CD14-positive monocyte (primary cell): ENCODE data around the gene PSMD12. TPM values are rescaled to one million over a fixed set of nuclear protein-coding genes. Genes with fewer than 3 reads are reported as not detected.
"Not testable (repeated sequence)": the region's sequence is repeated elsewhere in the genome, so short reads cannot be mapped to it uniquely, and the experiment has no call there.

ENCODE experiments used
- DNase-seq, 3 donors: peaks; one replicate each; pipeline ENCODE4 v3.0.0-alpha.2; 2011 to 2022
- H2AFZ ChIP-seq: 2 replicates; pipeline ENCODE4 v1.6.0; 2012; ENCODE audit warnings: mild to moderate bottlenecking, low read depth, low read length, inconsistent platforms; ENCODE audit not compliant: insufficient read depth, poor library complexity, severe bottlenecking
- H3K27ac ChIP-seq, 2 donors: 1 replicate in 1 of 2; 2 replicates in 1 of 2; pipeline ENCODE4 v1.5.1; 2012 to 2013; ENCODE audit warnings: low read length in 2 of 2, control low read depth in 1 of 2, inconsistent platforms in 1 of 2, low read depth in 1 of 2, mild to moderate bottlenecking in 1 of 2
- H3K27me3 ChIP-seq, 2 donors: one replicate each; pipeline versions ENCODE4 v1.6.0 to v1.6.1; 2011 to 2013; ENCODE audit warnings: low read length in 2 of 2; ENCODE audit not compliant: control insufficient read depth in 2 of 2, insufficient read depth in 2 of 2
- H3K36me3 ChIP-seq, 2 donors: replicated peaks in 1 of 2; 1 replicate in 1 of 2; 2 replicates in 1 of 2; pipeline versions ENCODE4 v1.5.1 to v1.6.1; 2012 to 2013; ENCODE audit warnings: low read length in 2 of 2, control low read depth in 1 of 2, inconsistent platforms in 1 of 2, mild to moderate bottlenecking in 1 of 2; ENCODE audit not compliant: insufficient read depth in 2 of 2, control insufficient read depth in 1 of 2
- H3K4me1 ChIP-seq, 2 donors: 1 replicate in 1 of 2; 2 replicates in 1 of 2; pipeline versions ENCODE4 v1.5.1 to v1.6.1; 2012 to 2013; ENCODE audit warnings: low read length in 2 of 2, control low read depth in 1 of 2, inconsistent platforms in 1 of 2, mild to moderate bottlenecking in 1 of 2, moderate library complexity in 1 of 2; ENCODE audit not compliant: insufficient read depth in 2 of 2, control insufficient read depth in 1 of 2
- H3K4me2 ChIP-seq: replicated peaks from 2 replicates; pipeline ENCODE3; 2012; ENCODE audit warnings: low read length, moderate library complexity, mild to moderate bottlenecking; ENCODE audit not compliant: poor library complexity, severe bottlenecking; ENCODE audit errors: extremely low read depth
- H3K4me3 ChIP-seq, 3 experiments: fragments of 200-600 bp in 1 of 3; sonication (generic) in 1 of 3; replicated peaks in 1 of 3; 1 replicate in 2 of 3; 2 replicates in 1 of 3; pipeline ENCODE4 v1.5.1; 2011 to 2013; ENCODE audit warnings: low read length in 3 of 3, mild to moderate bottlenecking in 3 of 3, control low read depth in 2 of 3, low read depth in 2 of 3, inconsistent platforms in 1 of 3, moderate library complexity in 1 of 3
- H3K79me2 ChIP-seq: 2 replicates; pipeline ENCODE4 v1.6.0; 2012; ENCODE audit warnings: mild to moderate bottlenecking, control low read depth, inconsistent platforms, low read length, moderate library complexity; ENCODE audit not compliant: insufficient read depth
- H3K9ac ChIP-seq: 2 replicates; pipeline ENCODE4 v1.6.0; 2017; ENCODE audit warnings: low read length, mild to moderate bottlenecking; ENCODE audit not compliant: insufficient read depth, poor library complexity, severe bottlenecking
- H3K9me3 ChIP-seq, 2 donors: replicated peaks in 1 of 2; 1 replicate in 1 of 2; 2 replicates in 1 of 2; pipeline versions ENCODE4 v1.5.1 to v1.6.1; 2012 to 2013; ENCODE audit warnings: low read length in 2 of 2, control low read depth in 1 of 2; ENCODE audit not compliant: control insufficient read depth in 1 of 2, insufficient read depth in 1 of 2
- H4K20me1 ChIP-seq: 2 replicates; pipeline ENCODE4 v1.6.0; 2012; ENCODE audit warnings: mild to moderate bottlenecking, low read length, control low read depth, moderate library complexity; ENCODE audit not compliant: insufficient read depth
- H3K27ac Mint-ChIP-seq, 7 donors: one replicate each; pipeline ENCODE4 v1.8.0; 2020; ENCODE audit warnings: mild to moderate bottlenecking in 7 of 7, mixed read lengths in 7 of 7, moderate library complexity in 6 of 7, inconsistent platforms in 2 of 7
- H3K27me3 Mint-ChIP-seq, 3 donors: one replicate each; pipeline ENCODE4 v1.8.0; 2021 to 2022; ENCODE audit warnings: low read depth in 3 of 3, mild to moderate bottlenecking in 3 of 3, mixed read lengths in 3 of 3, moderate library complexity in 3 of 3, inconsistent platforms in 1 of 3
- H3K36me3 Mint-ChIP-seq, 2 donors: one replicate each; pipeline ENCODE4 v1.8.0; 2020; ENCODE audit warnings: mixed read lengths in 2 of 2, inconsistent platforms in 1 of 2, mild to moderate bottlenecking in 1 of 2
- H3K4me1 Mint-ChIP-seq: one replicate; pipeline ENCODE4 v1.8.0; 2020; ENCODE audit warnings: mild to moderate bottlenecking, mixed read lengths
- H3K4me3 Mint-ChIP-seq, 2 donors: one replicate each; pipeline ENCODE4 v1.8.0; 2020; ENCODE audit warnings: mild to moderate bottlenecking in 2 of 2, mixed read lengths in 2 of 2, moderate library complexity in 1 of 2
- H3K9me3 Mint-ChIP-seq, 7 donors: one replicate each; pipeline ENCODE4 v1.8.0; 2020 to 2022; ENCODE audit warnings: mixed read lengths in 7 of 7, mild to moderate bottlenecking in 6 of 7, moderate library complexity in 6 of 7, inconsistent platforms in 2 of 7
- CTCF ChIP-seq: fragments of 200-600 bp; IDR thresholded peaks from one replicate; pipeline ENCODE4 v1.8.0; 2022; ENCODE audit warnings: antibody characterized with exemption, mild to moderate bottlenecking
- WGBS: methylation state at CpG from one replicate; pipeline ENCODE4 v1.1.5; 2013; ENCODE audit warnings: missing lambda C conversion rate; ENCODE audit not compliant: insufficient coverage; 5-methylcytosine and 5-hydroxymethylcytosine counted together
- intact Hi-C, 2 donors: fragments of 100-400 bp; cut with micrococcal nuclease; formaldehyde crosslinking; loops; one replicate each; pipeline versions ENCODE4 v1.15.0 to v1.15.1; 2023
- polyA plus RNA-seq, 3 donors: library from polyadenylated mRNA; depleted of rRNA in 1 of 3; unstranded in 2 of 3; stranded (reverse) in 1 of 3; fragments of 300-500 nt in 2 of 3; fragments of >200 nt in 1 of 3; fragmentation: Illumina TruSeq in 2 of 3; gene quantifications; 1 replicate in 2 of 3; 2 replicates in 1 of 3; pipeline ENCODE4 v1.2.3, GENCODE V29; 2012 to 2021

PSMD12 gene
- polyA plus RNA-seq, 3 donors, result 16.2 to 30.7 (median 17.8) TPM

GRCh38 chr17:67310406-67310805, 56.0 kb downstream of the PSMD12 start:
- H3K9me3 Mint-ChIP-seq, result no peaks in the 10 kb centered on the region
- Histone ChIP-seq H3K4me2 (no peak overlapping the region), H3K4me3 (no peak overlapping the region), H3K9me3 (no peaks in the 10 kb centered on the region), H3K27me3 (no peaks in the 10 kb centered on the region), H3K36me3 (no peaks in the 10 kb centered on the region), H3K27ac (no peak overlapping the region), H3K4me1 (peaks cover 24 to 27% of the 10 kb centered on the region in 2 donors), H2AFZ (no peak overlapping the region), H3K79me2 (no peaks in the 10 kb centered on the region), H4K20me1 (no peaks in the 10 kb centered on the region), H3K9ac (no peak overlapping the region)
- intact Hi-C loops, result no loop called here
- H3K27ac Mint-ChIP-seq, result peak overlapping the region in 1 of 7 donors; percentile 8
- no peak overlapping the region for H3K4me3 Mint-ChIP-seq
- WGBS, result 92% methylated on average over 9 of the region's 10 CpGs
- no peak for DNase-seq
- H3K36me3 Mint-ChIP-seq, result no peaks in the 10 kb centered on the region
- peaks cover 0 to 5% (median 2%) of the 10 kb centered on the region in 3 donors for H3K27me3 Mint-ChIP-seq
- peaks cover 23% of the 10 kb centered on the region for H3K4me1 Mint-ChIP-seq
- TF ChIP-seq CTCF, result no peak

- H3K4me2 ChIP-seq, H3K36me3 Mint-ChIP-seq, H2AFZ ChIP-seq, H3K4me3 Mint-ChIP-seq, H3K27me3 ChIP-seq, H3K9ac ChIP-seq, H3K4me1 ChIP-seq, H3K4me1 Mint-ChIP-seq, H3K79me2 ChIP-seq, H4K20me1 ChIP-seq, H3K4me3 ChIP-seq, H3K36me3 ChIP-seq, DNase-seq, intact Hi-C loops, H3K9me3 ChIP-seq, H3K27me3 Mint-ChIP-seq, H3K9me3 Mint-ChIP-seq, H3K27ac ChIP-seq: not testable (repeated sequence)
- WGBS, result 90% methylated on average over 4 of the region's 10 CpGs
- H3K27ac Mint-ChIP-seq, result peak overlapping the region in 1 of 7 donors; percentile 52
Observed at GRCh38 chr17:67305446-67306235, 60.7 kb downstream of the PSMD12 start.
